Breast epithelium (tissue), 4 donors: Measurements from ENCODE around the gene ASAP3. TPM values are rescaled to one million over a fixed set of nuclear protein-coding genes. Genes with fewer than 3 reads are reported as not detected.

Experiments
- DNase-seq, 2 donors: peaks; one replicate each; pipeline ENCODE4 v3.0.0-alpha.2; 2019; ENCODE audit warnings: low spot score in 2 of 2
- H3K27ac ChIP-seq, 2 donors: fragments of 200-600 bp; sonication (generic) in 1 of 2; one replicate each; pipeline ENCODE4 v1.5.1; 2016 to 2019; ENCODE audit warnings: mild to moderate bottlenecking in 1 of 2
- H3K27me3 ChIP-seq, 2 donors: fragments of 200-600 bp; sonication (generic) in 1 of 2; one replicate each; pipeline versions ENCODE4 v1.5.1 to v1.6.0; 2017 to 2019; ENCODE audit warnings: control low read depth in 1 of 2, mild to moderate bottlenecking in 1 of 2
- H3K36me3 ChIP-seq: fragments of 200-600 bp; one replicate; pipeline ENCODE4 v1.5.1; 2019
- H3K4me1 ChIP-seq, 2 donors: fragments of 200-600 bp; sonication (generic); one replicate each; pipeline ENCODE4 v1.5.1; 2016 to 2019; ENCODE audit warnings: control low read depth in 1 of 2
- H3K4me3 ChIP-seq, 3 donors: fragments of 200-600 bp; sonication (generic); 1 replicate in 2 of 3; 2 replicates in 1 of 3; pipeline ENCODE4 v1.5.1; 2016 to 2019; ENCODE audit warnings: mild to moderate bottlenecking in 3 of 3, moderate library complexity in 2 of 3
- H3K9me3 ChIP-seq, 2 donors: fragments of 200-600 bp; sonication (generic) in 1 of 2; one replicate each; pipeline ENCODE4 v1.5.1; 2016 to 2019; ENCODE audit warnings: control low read depth in 1 of 2
- CTCF ChIP-seq, 3 donors: fragments of 450-650 bp; IDR thresholded peaks; one replicate each; pipeline ENCODE4 v1.5.1; 2016 to 2017; ENCODE audit warnings: antibody characterized with exemption in 3 of 3, mild to moderate bottlenecking in 3 of 3, moderate library complexity in 3 of 3
- POLR2A ChIP-seq: fragments of 450-650 bp; IDR thresholded peaks from one replicate; pipeline ENCODE4 v1.6.1; 2016; ENCODE audit warnings: antibody characterized with exemption, mild to moderate bottlenecking, moderate library complexity
- POLR2AphosphoS5 ChIP-seq, 3 donors: sonication (generic); formaldehyde crosslinking; IDR thresholded peaks; one replicate each; pipeline ENCODE4 v1.6.1; 2017; ENCODE audit warnings: antibody characterized with exemption in 3 of 3
- intact Hi-C: fragments of 100-400 bp; cut with DNase I; formaldehyde crosslinking; loops from one replicate; pipeline ENCODE4 v1.15.1; 2023; ENCODE audit warnings: low total_unique reads
- total RNA-seq, 3 donors: library from RNA; depleted of rRNA; stranded (reverse); fragments of >200 nt; gene quantifications; one replicate each; pipeline ENCODE4 v1.1.0, GENCODE V29; 2016

The ASAP3 gene
- total RNA-seq, 3 donors from 2014 or later = 47.7 to 61.6 (median 54.9) TPM

- Histone ChIP-seq H3K9me3 (no peaks in the 10 kb centered on the region), H3K36me3 (no peaks in the 10 kb centered on the region), H3K27ac (no peak overlapping the region), H3K4me1 (no peaks in the 10 kb centered on the region), H3K4me3 (no peak overlapping the region), H3K27me3 (no peaks in the 10 kb centered on the region)
- intact Hi-C loops = no loop called here
- DNase-seq = no peak
- TF ChIP-seq POLR2A = no peak
- TF ChIP-seq CTCF (IDR thresholded peaks at IDR 0.05) = no peak
- TF ChIP-seq POLR2AphosphoS5 (IDR thresholded peaks at IDR 0.05) = no peak
Observed at GRCh38 chr1:23434260-23434775, 49.7 kb downstream of the ASAP3 start.

DNA sequence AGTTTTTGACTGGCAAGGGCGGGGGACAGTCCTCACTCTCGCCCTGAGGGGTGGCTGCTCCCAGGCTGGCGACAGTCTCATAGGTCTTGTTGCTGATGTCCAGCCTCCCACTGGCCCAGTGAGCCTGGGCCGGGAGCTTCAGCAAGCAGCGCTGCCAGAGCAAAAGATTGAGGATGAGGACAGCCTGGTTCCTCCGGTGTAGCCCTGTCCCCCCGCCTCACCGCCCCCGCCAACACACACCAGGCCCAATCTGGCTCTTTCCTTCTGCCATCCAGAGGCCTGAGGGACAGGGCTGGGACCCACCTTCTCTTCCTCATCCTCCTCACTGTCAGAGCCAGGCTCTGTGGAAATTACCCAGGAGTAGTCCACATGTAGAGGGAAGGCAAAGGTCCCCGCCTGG is 50.9 kb downstream of the ASAP3 start:
- no peak overlapping the region for H3K4me3 ChIP-seq
- H3K27ac ChIP-seq = no peak overlapping the region
- H3K4me1 ChIP-seq = no peaks in the 10 kb centered on the region
- DNase-seq = no peak
- H3K9me3 ChIP-seq = no peaks in the 10 kb centered on the region
- H3K27me3 ChIP-seq = no peaks in the 10 kb centered on the region
- intact Hi-C loops = no loop called here
- TF ChIP-seq CTCF (IDR thresholded peaks at IDR 0.05) = no peak
- TF ChIP-seq POLR2AphosphoS5 (IDR thresholded peaks at IDR 0.05) = no peak
- TF ChIP-seq POLR2A = no peak
- no peaks in the 10 kb centered on the region for H3K36me3 ChIP-seq

DNA sequence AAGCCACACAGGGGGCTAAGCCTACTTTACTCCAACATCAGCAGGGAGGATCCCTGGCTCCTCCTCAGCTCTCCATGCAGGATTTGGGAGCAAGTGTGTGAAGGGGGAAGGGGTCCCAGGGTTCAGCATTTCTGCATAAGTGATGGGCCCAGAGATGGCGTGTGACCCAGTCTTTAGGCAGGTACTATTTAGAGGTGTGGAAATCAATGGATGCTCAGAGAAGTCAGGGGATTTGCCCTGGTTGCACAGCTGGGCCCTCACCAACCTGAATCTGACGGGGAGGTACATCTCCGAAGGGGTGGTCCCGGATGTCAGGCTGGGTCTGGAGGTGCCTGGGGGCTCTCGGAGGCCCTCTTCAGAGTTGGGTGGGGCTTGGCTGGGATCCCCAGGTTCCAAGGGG is 52.5 kb downstream of the ASAP3 start:
- TF ChIP-seq POLR2A (no peak), CTCF (IDR thresholded peaks at IDR 0.05) (no peak), POLR2AphosphoS5 (IDR thresholded peaks at IDR 0.05) (no peak)
- no peak overlapping the region for H3K27ac ChIP-seq
- no peaks in the 10 kb centered on the region for H3K9me3 ChIP-seq
- no peak overlapping the region for H3K4me3 ChIP-seq
- H3K4me1 ChIP-seq = no peaks in the 10 kb centered on the region
- no peaks in the 10 kb centered on the region for H3K36me3 ChIP-seq
- no peaks in the 10 kb centered on the region for H3K27me3 ChIP-seq
- intact Hi-C loops = no loop called here
- no peak for DNase-seq

- intact Hi-C loops = no loop called here
- no peaks in the 10 kb centered on the region for H3K4me1 ChIP-seq
- no peak overlapping the region for H3K27ac ChIP-seq
- TF ChIP-seq POLR2AphosphoS5 (IDR thresholded peaks at IDR 0.05) = no peak
- H3K9me3 ChIP-seq = no peaks in the 10 kb centered on the region
- H3K4me3 ChIP-seq = no peak overlapping the region
- no peak for DNase-seq
- H3K27me3 ChIP-seq = no peaks in the 10 kb centered on the region
- no peaks in the 10 kb centered on the region for H3K36me3 ChIP-seq
Observed at GRCh38 chr1:23430803-23431202, 53.2 kb downstream of the ASAP3 start.

GRCh38 chr1:23428136-23428905 is 55.7 kb downstream of the ASAP3 start:
- Histone ChIP-seq H3K27me3 (no peaks in the 10 kb centered on the region), H3K36me3 (no peaks in the 10 kb centered on the region), H3K4me1 (peaks cover 0 to 4% of the 10 kb centered on the region in 2 donors), H3K4me3 (no peak overlapping the region), H3K27ac (no peak overlapping the region), H3K9me3 (no peaks in the 10 kb centered on the region)
- TF ChIP-seq CTCF (IDR thresholded peaks at IDR 0.05) (no peak), POLR2AphosphoS5 (IDR thresholded peaks at IDR 0.05) (no peak), POLR2A (no peak)
- DNase-seq = no peak
- intact Hi-C loops = no loop called here
